ENCODE measurements around the gene ZFAND6. TPM values are rescaled to one million over a fixed set of nuclear protein-coding genes. Genes with fewer than 3 reads are reported as not detected.

The ZFAND6 gene
- polyA plus RNA-seq, 3 donors: 41.6 to 106 (median 99.6) TPM

DNA sequence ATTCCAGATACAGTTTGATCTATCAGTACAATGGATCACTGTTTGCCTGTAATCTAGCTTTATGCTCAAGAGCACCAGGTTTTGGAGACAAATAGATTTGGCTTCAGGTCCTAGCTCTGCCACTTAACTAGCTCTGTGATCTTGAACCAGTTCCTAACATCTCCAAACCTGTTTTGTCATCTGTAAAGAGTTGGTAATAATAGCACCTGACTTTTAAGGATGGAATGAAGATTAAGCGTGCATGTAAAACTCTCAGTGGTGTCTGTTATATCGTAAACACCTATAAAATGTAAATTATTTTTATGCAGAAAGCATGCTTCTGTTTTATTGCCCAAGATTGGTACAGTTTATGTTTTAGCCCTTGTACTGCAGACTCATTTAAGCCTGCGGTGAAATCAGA lies 36.5 kb downstream of the ZFAND6 start:
- Histone ChIP-seq H3K79me2 (ENCODE audit: insufficient read depth, low read length) (peaks cover 75% of the 10 kb centered on the region), H3K9me3 (replicated peaks in 1 of 2; ENCODE audit: control insufficient read depth in 1 of 2, insufficient read depth in 1 of 2, low read length in 2 of 2) (no peaks in the 10 kb centered on the region), H4K20me1 (ENCODE audit: insufficient read depth, low read length) (peaks cover 95% of the 10 kb centered on the region), H3K27me3 (ENCODE audit: control insufficient read depth in 2 of 2, insufficient read depth in 2 of 2, low read length in 2 of 2) (no peaks in the 10 kb centered on the region), H3K4me1 (ENCODE audit: control insufficient read depth in 1 of 2, insufficient read depth in 2 of 2, low read length in 2 of 2) (no peaks in the 10 kb centered on the region), H3K36me3 (replicated peaks in 1 of 2; ENCODE audit: control insufficient read depth in 1 of 2, insufficient read depth in 2 of 2, low read length in 2 of 2) (peaks cover 0 to 12% of the 10 kb centered on the region in 2 donors), H3K4me2 (replicated peaks; ENCODE audit: extremely low read depth, low read length, poor library complexity, severe bottlenecking) (no peak overlapping the region), H2AFZ (ENCODE audit: insufficient read depth, low read depth, low read length, poor library complexity, severe bottlenecking) (no peak overlapping the region), H3K27ac (ENCODE audit: low read depth in 1 of 2, low read length in 2 of 2) (no peak overlapping the region), H3K9ac (ENCODE audit: insufficient read depth, low read length, poor library complexity, severe bottlenecking) (no peak overlapping the region), H3K4me3 (replicated peaks in 1 of 3; ENCODE audit: low read depth in 2 of 3, low read length in 3 of 3) (no peak overlapping the region)
- intact Hi-C loops (cut with micrococcal nuclease): no loop called here
- Mint-ChIP-seq H3K4me3 (no peak overlapping the region), H3K36me3 (peaks cover 3 to 21% of the 10 kb centered on the region in 2 donors), H3K9me3 (no peaks in the 10 kb centered on the region), H3K27me3 (ENCODE audit: low read depth in 3 of 3) (no peaks in the 10 kb centered on the region), H3K27ac (no peak overlapping the region), H3K4me1 (peaks cover 2% of the 10 kb centered on the region)
- TF ChIP-seq, protein P1, sequence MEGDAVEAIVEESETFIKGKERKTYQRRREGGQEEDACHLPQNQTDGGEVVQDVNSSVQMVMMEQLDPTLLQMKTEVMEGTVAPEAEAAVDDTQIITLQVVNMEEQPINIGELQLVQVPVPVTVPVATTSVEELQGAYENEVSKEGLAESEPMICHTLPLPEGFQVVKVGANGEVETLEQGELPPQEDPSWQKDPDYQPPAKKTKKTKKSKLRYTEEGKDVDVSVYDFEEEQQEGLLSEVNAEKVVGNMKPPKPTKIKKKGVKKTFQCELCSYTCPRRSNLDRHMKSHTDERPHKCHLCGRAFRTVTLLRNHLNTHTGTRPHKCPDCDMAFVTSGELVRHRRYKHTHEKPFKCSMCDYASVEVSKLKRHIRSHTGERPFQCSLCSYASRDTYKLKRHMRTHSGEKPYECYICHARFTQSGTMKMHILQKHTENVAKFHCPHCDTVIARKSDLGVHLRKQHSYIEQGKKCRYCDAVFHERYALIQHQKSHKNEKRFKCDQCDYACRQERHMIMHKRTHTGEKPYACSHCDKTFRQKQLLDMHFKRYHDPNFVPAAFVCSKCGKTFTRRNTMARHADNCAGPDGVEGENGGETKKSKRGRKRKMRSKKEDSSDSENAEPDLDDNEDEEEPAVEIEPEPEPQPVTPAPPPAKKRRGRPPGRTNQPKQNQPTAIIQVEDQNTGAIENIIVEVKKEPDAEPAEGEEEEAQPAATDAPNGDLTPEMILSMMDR (IDR thresholded peaks at IDR 0.05): no peak
- DNase-seq: no peak
- WGBS (ENCODE audit: insufficient coverage): no CpG with 5 or more reads among the region's 3 CpGs

DNA sequence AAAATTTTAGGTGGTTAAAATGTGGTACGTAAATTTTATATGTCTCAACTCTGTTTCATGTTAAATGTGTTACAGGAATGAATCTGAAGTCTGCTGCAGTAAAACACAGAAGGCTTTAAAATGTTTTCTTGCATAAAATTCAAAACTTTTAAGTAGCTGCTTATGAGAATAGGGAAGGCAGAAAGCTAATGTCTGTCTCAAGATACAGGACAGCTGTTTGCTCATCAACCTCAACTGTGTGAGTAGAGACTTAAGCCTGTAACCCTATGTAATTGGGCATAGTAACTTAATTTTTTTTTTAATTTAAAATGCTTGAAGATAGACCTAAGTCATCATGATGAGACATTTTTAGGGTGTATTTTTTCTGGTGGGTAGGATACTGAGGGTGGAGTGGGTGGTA lies 38.9 kb downstream of the ZFAND6 start:
- Histone ChIP-seq H3K9me3 (replicated peaks in 1 of 2; ENCODE audit: control insufficient read depth in 1 of 2, insufficient read depth in 1 of 2, low read length in 2 of 2) (no peaks in the 10 kb centered on the region), H3K4me3 (replicated peaks in 1 of 3; ENCODE audit: low read depth in 2 of 3, low read length in 3 of 3) (no peak overlapping the region), H2AFZ (ENCODE audit: insufficient read depth, low read depth, low read length, poor library complexity, severe bottlenecking) (no peak overlapping the region), H3K9ac (ENCODE audit: insufficient read depth, low read length, poor library complexity, severe bottlenecking) (no peak overlapping the region), H3K4me2 (replicated peaks; ENCODE audit: extremely low read depth, low read length, poor library complexity, severe bottlenecking) (no peak overlapping the region), H3K4me1 (ENCODE audit: control insufficient read depth in 1 of 2, insufficient read depth in 2 of 2, low read length in 2 of 2) (no peaks in the 10 kb centered on the region), H3K27ac (ENCODE audit: low read depth in 1 of 2, low read length in 2 of 2) (no peak overlapping the region), H3K79me2 (ENCODE audit: insufficient read depth, low read length) (peaks cover 76% of the 10 kb centered on the region), H4K20me1 (ENCODE audit: insufficient read depth, low read length) (peaks cover 96% of the 10 kb centered on the region), H3K27me3 (ENCODE audit: control insufficient read depth in 2 of 2, insufficient read depth in 2 of 2, low read length in 2 of 2) (no peaks in the 10 kb centered on the region), H3K36me3 (replicated peaks in 1 of 2; ENCODE audit: control insufficient read depth in 1 of 2, insufficient read depth in 2 of 2, low read length in 2 of 2) (peaks cover 0 to 12% of the 10 kb centered on the region in 2 donors)
- no CpG with 5 or more reads among the region's 1 CpG for WGBS (ENCODE audit: insufficient coverage)
- Mint-ChIP-seq H3K9me3 (no peaks in the 10 kb centered on the region), H3K27me3 (ENCODE audit: low read depth in 3 of 3) (no peaks in the 10 kb centered on the region), H3K4me1 (peaks cover 2% of the 10 kb centered on the region), H3K36me3 (peaks cover 8 to 21% of the 10 kb centered on the region in 2 donors), H3K4me3 (no peak overlapping the region), H3K27ac (no peak overlapping the region)
- no peak for DNase-seq
- intact Hi-C loops (cut with micrococcal nuclease): no loop called here
- TF ChIP-seq, protein P1 (IDR thresholded peaks at IDR 0.05): no peak

Measured in CD14-positive monocyte (primary cell).